Measurements from ENCODE around the gene PEDS1.

- TF ChIP-seq CTCF (IDR thresholded peaks at IDR 0.05; ENCODE audit: insufficient read depth, low read depth, low read length) (no peak), EZH2 (IDR thresholded peaks at IDR 0.05; ENCODE audit: insufficient read depth, low read length) (no peak)
Measured at GRCh38 chr20:50153153-50153499, 397 bp downstream of the PEDS1 start.
